Gastrocnemius medialis (tissue), 4 donors: ENCODE measurements around the gene COLEC12. TPM values are rescaled to one million over a fixed set of nuclear protein-coding genes. Genes with fewer than 3 reads are reported as not detected.

Experiments
- ATAC-seq, 2 donors: fragments of 150-250 bp; one replicate each; pipeline ENCODE4 v1.9.1; 2016
- DNase-seq, 2 donors: peaks; one replicate each; pipeline ENCODE4 v3.0.0-alpha.2; 2019
- H3K27ac ChIP-seq, 4 donors: fragments of 200-600 bp; sonication (generic); 1 replicate in 1 of 4; 2 replicates in 3 of 4; pipeline ENCODE4 v1.5.1; 2016 to 2018; ENCODE audit warnings: mild to moderate bottlenecking in 2 of 4, moderate library complexity in 1 of 4
- H3K27me3 ChIP-seq, 3 donors: fragments of 200-600 bp; sonication (generic) in 2 of 3; 1 replicate in 1 of 3; 2 replicates in 2 of 3; pipeline versions ENCODE4 v1.5.1 to v1.6.0; 2016 to 2019; ENCODE audit warnings: mild to moderate bottlenecking in 1 of 3, moderate library complexity in 1 of 3
- H3K36me3 ChIP-seq, 2 donors: fragments of 200-600 bp; sonication (generic) in 1 of 2; one replicate each; pipeline ENCODE4 v1.5.1; 2017 to 2018
- H3K4me1 ChIP-seq, 2 donors: fragments of 200-600 bp; sonication (generic) in 1 of 2; one replicate each; pipeline ENCODE4 v1.5.1; 2016 to 2017; ENCODE audit warnings: mild to moderate bottlenecking in 2 of 2
- H3K4me3 ChIP-seq, 4 donors: fragments of 200-600 bp; sonication (generic) in 3 of 4; 1 replicate in 1 of 4; 2 replicates in 3 of 4; pipeline ENCODE4 v1.5.1; 2016 to 2019; ENCODE audit warnings: mild to moderate bottlenecking in 2 of 4
- H3K9me3 ChIP-seq, 3 donors: fragments of 200-600 bp; sonication (generic) in 2 of 3; 1 replicate in 1 of 3; 2 replicates in 2 of 3; pipeline ENCODE4 v1.5.1; 2016 to 2019
- POLR2A ChIP-seq, 2 donors: fragments of 450-650 bp; IDR thresholded peaks; one replicate each; pipeline ENCODE4 v1.6.1; 2017; ENCODE audit warnings: antibody characterized with exemption in 2 of 2, mild to moderate bottlenecking in 2 of 2, moderate library complexity in 2 of 2
- in situ Hi-C, 4 donors: fragments of 200-750 bp; cut with MboI; loops; one replicate each; pipeline versions ENCODE4 v1.15.0 to v1.8.0; 2017; ENCODE audit warnings: low sequenced_read_pairs in 4 of 4
- intact Hi-C: fragments of 100-400 bp; cut with DNase I; formaldehyde crosslinking; loops from one replicate; pipeline ENCODE4 v1.15.1; 2023; ENCODE audit warnings: low total_unique reads
- total RNA-seq, 4 donors: library from RNA; depleted of rRNA; stranded (reverse); fragments of >200 nt; gene quantifications; one replicate each; pipeline versions ENCODE4 v1.1.0 to v1.2.3, GENCODE V29; 2016
- TF ChIP-seq, protein P1 (sequence below), 5 experiments: fragments of 450-650 bp in 3 of 5; fragments of 200-600 bp in 2 of 5; sonication (generic) in 2 of 5; IDR thresholded peaks in 4 of 5; conservative IDR thresholded peaks in 1 of 5; 1 replicate in 4 of 5; 2 replicates in 1 of 5; pipeline ENCODE4 v1.5.1; 2016 to 2019; ENCODE audit warnings: antibody characterized with exemption in 5 of 5, mild to moderate bottlenecking in 3 of 5, moderate library complexity in 3 of 5

COLEC12 gene
- total RNA-seq, 4 donors from 2014 or later = 0.97 to 6.1 (median 5.1) TPM

DNA sequence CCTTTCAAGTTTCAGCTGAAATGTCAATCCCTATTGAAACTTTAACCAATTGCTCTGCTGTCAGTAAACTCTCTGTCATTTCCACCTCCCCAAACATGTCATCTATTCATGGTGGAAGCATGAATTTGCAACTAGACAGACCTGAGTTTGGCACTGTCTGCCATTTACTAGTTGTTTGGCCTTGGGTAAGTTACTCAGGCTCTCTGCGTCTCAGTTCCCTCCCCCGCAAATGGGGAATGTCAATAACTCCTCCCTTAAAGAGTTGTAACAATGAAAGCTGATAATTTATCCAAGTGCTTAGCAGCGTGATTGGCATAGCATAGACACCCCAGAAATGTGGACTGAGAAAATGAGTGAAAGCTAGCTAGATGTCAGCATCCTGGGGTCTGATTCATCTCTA is 159.4 kb downstream of the COLEC12 start:
- Histone ChIP-seq H3K4me1 (no peaks in the 10 kb centered on the region), H3K27ac (no peak overlapping the region), H3K9me3 (no peaks in the 10 kb centered on the region), H3K4me3 (no peak overlapping the region), H3K36me3 (no peaks in the 10 kb centered on the region), H3K27me3 (no peaks in the 10 kb centered on the region)
- DNase-seq (no peak), ATAC-seq (no peak)
- intact Hi-C loops = no loop called here
- no peak for TF ChIP-seq POLR2A (IDR thresholded peaks at IDR 0.05)
- TF ChIP-seq, protein P1, sequence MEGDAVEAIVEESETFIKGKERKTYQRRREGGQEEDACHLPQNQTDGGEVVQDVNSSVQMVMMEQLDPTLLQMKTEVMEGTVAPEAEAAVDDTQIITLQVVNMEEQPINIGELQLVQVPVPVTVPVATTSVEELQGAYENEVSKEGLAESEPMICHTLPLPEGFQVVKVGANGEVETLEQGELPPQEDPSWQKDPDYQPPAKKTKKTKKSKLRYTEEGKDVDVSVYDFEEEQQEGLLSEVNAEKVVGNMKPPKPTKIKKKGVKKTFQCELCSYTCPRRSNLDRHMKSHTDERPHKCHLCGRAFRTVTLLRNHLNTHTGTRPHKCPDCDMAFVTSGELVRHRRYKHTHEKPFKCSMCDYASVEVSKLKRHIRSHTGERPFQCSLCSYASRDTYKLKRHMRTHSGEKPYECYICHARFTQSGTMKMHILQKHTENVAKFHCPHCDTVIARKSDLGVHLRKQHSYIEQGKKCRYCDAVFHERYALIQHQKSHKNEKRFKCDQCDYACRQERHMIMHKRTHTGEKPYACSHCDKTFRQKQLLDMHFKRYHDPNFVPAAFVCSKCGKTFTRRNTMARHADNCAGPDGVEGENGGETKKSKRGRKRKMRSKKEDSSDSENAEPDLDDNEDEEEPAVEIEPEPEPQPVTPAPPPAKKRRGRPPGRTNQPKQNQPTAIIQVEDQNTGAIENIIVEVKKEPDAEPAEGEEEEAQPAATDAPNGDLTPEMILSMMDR (IDR thresholded peaks at IDR 0.05 in 4 of 5, conservative IDR thresholded peaks at IDR 0.05 in 1 of 5) = no peak
- in situ Hi-C loops = no loop called here

DNA sequence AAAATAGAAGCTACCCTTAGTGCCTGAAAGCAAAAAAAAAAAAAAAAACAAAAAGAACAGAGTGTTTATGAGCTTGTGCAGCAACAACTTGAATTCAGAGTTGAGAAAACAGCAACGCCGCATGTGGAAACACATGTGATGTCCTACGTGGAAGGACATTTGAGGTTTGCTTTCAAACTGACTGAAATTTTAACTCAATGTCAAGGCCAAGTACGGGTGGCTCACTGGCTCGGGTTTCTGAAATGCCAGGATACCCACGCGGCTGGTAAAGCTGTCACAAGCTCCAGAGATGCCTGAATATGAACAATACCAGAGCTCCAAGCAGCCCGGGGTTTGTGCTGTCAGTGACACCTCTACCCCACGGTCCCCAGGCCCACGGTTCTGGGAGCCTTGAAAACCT is 160.5 kb downstream of the COLEC12 start:
- H3K9me3 ChIP-seq = no peaks in the 10 kb centered on the region
- TF ChIP-seq, protein P1 (IDR thresholded peaks at IDR 0.05 in 4 of 5, conservative IDR thresholded peaks at IDR 0.05 in 1 of 5) = no peak
- TF ChIP-seq POLR2A (IDR thresholded peaks at IDR 0.05) = no peak
- intact Hi-C loops (no loop called here), in situ Hi-C loops (no loop called here)
- no peak for ATAC-seq
- DNase-seq = no peak
- H3K27me3 ChIP-seq = no peaks in the 10 kb centered on the region
- H3K36me3 ChIP-seq = no peaks in the 10 kb centered on the region
- no peak overlapping the region for H3K4me3 ChIP-seq
- H3K27ac ChIP-seq = no peak overlapping the region
- no peaks in the 10 kb centered on the region for H3K4me1 ChIP-seq

DNA sequence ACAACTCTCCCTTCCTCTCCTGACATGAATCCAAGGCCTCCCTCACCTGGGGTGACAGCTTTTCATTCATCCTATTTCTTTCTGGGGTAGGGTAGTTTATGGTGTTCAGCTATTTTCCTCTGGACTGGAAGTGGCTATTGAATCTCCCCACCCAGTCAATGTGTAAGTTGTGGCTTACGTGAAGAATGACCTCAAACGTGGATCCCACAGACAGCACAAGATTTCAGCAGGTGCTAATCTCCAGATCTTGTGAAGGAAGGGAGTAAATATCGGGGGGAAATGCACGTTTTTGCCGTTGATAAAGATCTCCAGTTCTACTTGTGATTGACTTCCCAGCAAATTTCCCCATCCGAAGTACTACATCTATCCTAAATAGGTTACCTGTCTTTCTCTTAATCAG is 161.3 kb downstream of the COLEC12 start:
- in situ Hi-C loops (loop anchor here in 1 of 4 donors (10.0 kb wide), 1 partner anchor 64 kb away; no protein-coding TSS in a partner anchor), intact Hi-C loops (no loop called here)
- no peaks in the 10 kb centered on the region for H3K9me3 ChIP-seq
- H3K27ac ChIP-seq = no peak overlapping the region
- ATAC-seq = no peak
- H3K36me3 ChIP-seq = no peaks in the 10 kb centered on the region
- no peak for TF ChIP-seq POLR2A (IDR thresholded peaks at IDR 0.05)
- TF ChIP-seq, protein P1 (IDR thresholded peaks at IDR 0.05 in 4 of 5, conservative IDR thresholded peaks at IDR 0.05 in 1 of 5) = no peak
- DNase-seq = no peak
- no peaks in the 10 kb centered on the region for H3K4me1 ChIP-seq
- no peak overlapping the region for H3K4me3 ChIP-seq
- no peaks in the 10 kb centered on the region for H3K27me3 ChIP-seq

DNA sequence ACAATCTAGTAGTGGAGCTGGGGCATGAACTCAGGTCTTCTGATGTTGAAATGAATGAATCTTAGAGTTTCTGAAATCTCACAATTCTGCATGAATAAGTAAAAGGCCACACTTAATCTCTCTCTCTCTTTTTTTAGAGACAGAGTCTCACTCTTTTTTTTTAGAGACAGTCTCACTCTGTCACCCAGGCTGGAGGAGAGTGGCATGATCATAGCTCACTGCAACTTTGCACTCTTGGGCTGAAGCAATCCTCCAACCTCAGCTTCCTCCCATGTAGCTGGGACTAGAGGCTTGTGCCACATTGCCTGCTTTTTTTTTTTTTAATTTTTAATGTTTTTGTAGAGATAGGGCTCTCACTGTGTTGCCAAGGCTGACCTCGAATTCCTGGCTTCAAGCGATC is 163.8 kb downstream of the COLEC12 start:
- in situ Hi-C loops = loop anchor here in 1 of 4 donors (10.0 kb wide), 1 partner anchor 62 kb away; no protein-coding TSS in a partner anchor
- no peak overlapping the region for H3K4me3 ChIP-seq
- H3K27me3 ChIP-seq = no peaks in the 10 kb centered on the region
- no peak for DNase-seq
- TF ChIP-seq, protein P1 (IDR thresholded peaks at IDR 0.05 in 4 of 5, conservative IDR thresholded peaks at IDR 0.05 in 1 of 5) = no peak
- no peak for TF ChIP-seq POLR2A (IDR thresholded peaks at IDR 0.05)
- no peaks in the 10 kb centered on the region for H3K36me3 ChIP-seq
- no peak for ATAC-seq
- peaks cover 0 to 6% of the 10 kb centered on the region in 2 donors for H3K4me1 ChIP-seq
- H3K27ac ChIP-seq = no peak overlapping the region
- intact Hi-C loops = no loop called here
- H3K9me3 ChIP-seq = no peaks in the 10 kb centered on the region

DNA sequence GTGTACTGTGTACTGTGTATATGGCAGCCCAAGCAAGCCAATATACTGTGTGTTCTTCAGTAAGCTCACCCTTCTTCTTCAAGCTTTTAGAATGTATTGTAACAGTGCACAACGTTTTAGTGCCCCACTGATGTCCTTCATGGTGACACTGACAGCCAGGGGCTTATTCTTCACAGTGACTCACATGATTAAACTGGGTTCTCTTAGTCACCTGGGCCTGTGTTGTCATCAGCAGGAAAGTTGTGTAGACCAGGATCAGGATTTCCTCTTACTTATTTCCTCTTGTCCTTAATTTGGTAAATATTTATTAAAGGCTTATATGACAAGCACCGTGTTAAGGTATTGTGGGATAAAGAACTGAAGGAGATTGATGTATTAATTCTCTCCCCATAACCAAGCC is 164.8 kb downstream of the COLEC12 start:
- Histone ChIP-seq H3K4me1 (peaks cover 0 to 12% of the 10 kb centered on the region in 2 donors), H3K27me3 (no peaks in the 10 kb centered on the region), H3K36me3 (no peaks in the 10 kb centered on the region), H3K9me3 (no peaks in the 10 kb centered on the region), H3K27ac (no peak overlapping the region), H3K4me3 (no peak overlapping the region)
- intact Hi-C loops (no loop called here), in situ Hi-C loops (loop anchor here in 1 of 4 donors (10.0 kb wide), 1 partner anchor 61 kb away; no protein-coding TSS in a partner anchor)
- no peak for ATAC-seq
- TF ChIP-seq, protein P1 (IDR thresholded peaks at IDR 0.05 in 4 of 5, conservative IDR thresholded peaks at IDR 0.05 in 1 of 5) = no peak
- no peak for TF ChIP-seq POLR2A (IDR thresholded peaks at IDR 0.05)
- DNase-seq = no peak
